Measurements from ENCODE around the gene ZNF664. TPM values are rescaled to one million over a fixed set of nuclear protein-coding genes. Genes with fewer than 3 reads are reported as not detected.

The ZNF664 gene
- total RNA-seq, 2 donors from 2014 or later, result 131 to 139 TPM

GRCh38 chr12:123995023-123995748 lies 22.2 kb downstream of the ZNF664 start:
- Mint-ChIP-seq H3K27me3 (ENCODE audit: insufficient read depth) (no peaks in the 10 kb centered on the region), H3K9me3 (no peaks in the 10 kb centered on the region), H3K36me3 (ENCODE audit: low read depth) (peaks cover 35% of the 10 kb centered on the region), H3K27ac (peak overlapping the region; percentile 61), H3K4me3 (no peak overlapping the region), H3K4me1 (peaks cover 50% of the 10 kb centered on the region)
- H3K4me1 ChIP-seq (ENCODE audit: control insufficient read depth, insufficient read depth, low read length), result peaks cover 15% of the 10 kb centered on the region
- no peaks in the 10 kb centered on the region for H3K27me3 ChIP-seq (ENCODE audit: control insufficient read depth, insufficient read depth, low read length, poor library complexity, severe bottlenecking)
- H3K4me3 ChIP-seq (ENCODE audit: low read length), result peak overlapping the region; percentile 45
- H3K36me3 ChIP-seq (ENCODE audit: control insufficient read depth, insufficient read depth, low read length), result peaks cover 70% of the 10 kb centered on the region
- WGBS, 2 experiments (ENCODE audit: insufficient coverage in 1 of 2, insufficient read length in 1 of 2), result 84 to 93% methylated on average over 5 to 7 of the region's 7 CpGs
- H3K9me3 ChIP-seq (ENCODE audit: control insufficient read depth, low read length), result no peaks in the 10 kb centered on the region
- no peak for TF ChIP-seq CTCF (conservative IDR thresholded peaks at IDR 0.05)
- no peak overlapping the region for H3K9ac ChIP-seq (ENCODE audit: extremely low read depth, low read length, poor library complexity, severe bottlenecking)
- DNase-seq, result peak; percentile 55
- H3K27ac ChIP-seq (ENCODE audit: low read depth, low read length), result peak overlapping the region; percentile 69

DNA sequence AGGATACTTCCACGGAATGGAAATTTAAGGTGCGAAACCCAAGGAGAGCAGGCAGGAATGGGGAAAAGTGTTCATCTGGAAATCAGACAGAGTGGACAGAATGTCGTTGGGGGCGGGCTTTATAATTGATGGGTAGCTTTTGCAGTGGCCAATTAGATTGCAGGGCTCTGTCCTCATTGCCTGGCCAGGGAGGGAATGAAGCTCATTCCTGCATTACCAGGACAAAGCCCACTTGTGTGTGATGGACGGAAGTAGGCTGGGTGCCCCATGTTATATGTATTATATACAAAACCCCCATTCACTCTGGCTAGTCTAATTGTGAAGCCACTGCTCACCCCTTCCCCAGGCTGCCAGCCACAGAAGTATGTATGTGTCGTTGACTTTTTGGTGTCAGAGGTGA lies 23.6 kb downstream of the ZNF664 start:
- no peak for TF ChIP-seq CTCF (conservative IDR thresholded peaks at IDR 0.05)
- H3K4me1 Mint-ChIP-seq, result peaks cover 44% of the 10 kb centered on the region
- H3K9me3 Mint-ChIP-seq, result no peaks in the 10 kb centered on the region
- H3K36me3 ChIP-seq (ENCODE audit: control insufficient read depth, insufficient read depth, low read length), result peaks cover 69% of the 10 kb centered on the region
- H3K4me1 ChIP-seq (ENCODE audit: control insufficient read depth, insufficient read depth, low read length), result peaks cover 10% of the 10 kb centered on the region
- H3K27me3 ChIP-seq (ENCODE audit: control insufficient read depth, insufficient read depth, low read length, poor library complexity, severe bottlenecking), result no peaks in the 10 kb centered on the region
- no peak overlapping the region for H3K27ac Mint-ChIP-seq
- H3K9ac ChIP-seq (ENCODE audit: extremely low read depth, low read length, poor library complexity, severe bottlenecking), result no peak overlapping the region
- peak overlapping the region; percentile 69 for H3K27ac ChIP-seq (ENCODE audit: low read depth, low read length)
- H3K36me3 Mint-ChIP-seq (ENCODE audit: low read depth), result peaks cover 28% of the 10 kb centered on the region
- WGBS, 2 experiments (ENCODE audit: insufficient coverage in 1 of 2, insufficient read length in 1 of 2), result 86 to 88% methylated on average over 4 to 5 of the region's 6 CpGs
- no peak overlapping the region for H3K4me3 ChIP-seq (ENCODE audit: low read length)
- H3K9me3 ChIP-seq (ENCODE audit: control insufficient read depth, low read length), result no peaks in the 10 kb centered on the region
- no peak for DNase-seq
- no peaks in the 10 kb centered on the region for H3K27me3 Mint-ChIP-seq (ENCODE audit: insufficient read depth)
- no peak overlapping the region for H3K4me3 Mint-ChIP-seq

DNA sequence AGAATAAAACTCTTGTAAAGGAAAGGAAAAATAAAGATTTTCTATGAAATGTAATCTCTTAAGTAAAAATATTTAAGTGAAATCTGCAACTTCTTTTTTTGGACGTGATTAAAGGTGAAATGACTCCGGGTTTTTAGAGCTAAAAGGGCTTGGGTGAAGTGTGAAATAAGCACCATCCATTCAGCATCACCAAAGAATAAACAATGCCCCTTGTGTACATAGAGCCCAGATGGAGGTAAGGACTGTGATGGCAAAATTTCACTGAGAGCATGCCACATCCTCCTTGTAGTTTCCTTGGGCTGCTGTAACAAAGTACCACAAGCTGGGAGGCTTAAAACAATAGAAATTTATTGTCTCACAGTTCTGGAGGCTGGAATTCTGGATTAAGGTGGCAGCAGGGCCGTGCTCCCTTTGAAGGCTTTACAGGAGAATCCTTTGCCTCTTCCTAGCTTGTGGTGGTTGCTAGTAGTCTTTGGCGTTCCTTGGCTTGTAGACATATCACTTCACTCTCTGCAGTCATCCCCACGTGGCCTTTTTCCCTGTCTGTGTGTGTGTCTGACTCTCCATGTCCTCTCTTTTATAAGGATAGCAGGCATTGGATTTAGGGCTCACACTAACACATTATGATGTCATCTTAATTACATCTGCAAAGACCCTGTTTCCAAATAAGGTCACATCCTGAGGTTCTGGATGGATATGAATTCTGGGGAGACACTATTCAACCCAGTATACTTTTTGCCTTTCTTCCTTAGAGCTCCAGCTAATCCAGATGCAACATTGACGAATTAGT lies 24.2 kb downstream of the ZNF664 start:
- H3K36me3 ChIP-seq (ENCODE audit: control insufficient read depth, insufficient read depth, low read length), result peaks cover 67% of the 10 kb centered on the region
- H3K36me3 Mint-ChIP-seq (ENCODE audit: low read depth), result peaks cover 28% of the 10 kb centered on the region
- H3K4me3 Mint-ChIP-seq, result no peak overlapping the region
- no peaks in the 10 kb centered on the region for H3K27me3 Mint-ChIP-seq (ENCODE audit: insufficient read depth)
- peaks cover 44% of the 10 kb centered on the region for H3K4me1 Mint-ChIP-seq
- H3K27ac ChIP-seq (ENCODE audit: low read depth, low read length), result peak overlapping the region; percentile 1
- H3K9me3 Mint-ChIP-seq, result no peaks in the 10 kb centered on the region
- WGBS, 2 experiments (ENCODE audit: insufficient coverage in 1 of 2, insufficient read length in 1 of 2), result 83 to 95% methylated on average over 4 to 5 of the region's 6 CpGs
- H3K4me1 ChIP-seq (ENCODE audit: control insufficient read depth, insufficient read depth, low read length), result peaks cover 10% of the 10 kb centered on the region
- no peak for TF ChIP-seq CTCF (conservative IDR thresholded peaks at IDR 0.05)
- DNase-seq, result no peak
- H3K27ac Mint-ChIP-seq, result no peak overlapping the region
- no peaks in the 10 kb centered on the region for H3K9me3 ChIP-seq (ENCODE audit: control insufficient read depth, low read length)
- no peak overlapping the region for H3K9ac ChIP-seq (ENCODE audit: extremely low read depth, low read length, poor library complexity, severe bottlenecking)
- no peaks in the 10 kb centered on the region for H3K27me3 ChIP-seq (ENCODE audit: control insufficient read depth, insufficient read depth, low read length, poor library complexity, severe bottlenecking)
- H3K4me3 ChIP-seq (ENCODE audit: low read length), result no peak overlapping the region
